GM12878 (cell line): ENCODE measurements around the gene TULP4. TPM values are rescaled to one million over a fixed set of nuclear protein-coding genes. Genes with fewer than 3 reads are reported as not detected.

Source experiments
- CHD1 ChIP-seq: IDR thresholded peaks from 2 replicates; pipeline ENCODE4 v1.6.1; 2012; ENCODE audit warnings: low read depth, low read length, improper control_type of control experiment
- DPF2 ChIP-seq: fragments of 450-650 bp; IDR thresholded peaks from 2 replicates; pipeline ENCODE4 v1.6.1; 2017; ENCODE audit warnings: mild to moderate bottlenecking
- E2F4 ChIP-seq: IDR thresholded peaks from 2 replicates; pipeline ENCODE4 v1.6.1; 2012; ENCODE audit warnings: low read depth, low read length, improper control_type of control experiment
- E4F1 ChIP-seq: fragments of 450-650 bp; IDR thresholded peaks from 2 replicates; pipeline ENCODE4 v1.6.1; 2018; ENCODE audit warnings: borderline replicate concordance, mild to moderate bottlenecking; ENCODE audit not compliant: partially characterized antibody
- EP300 ChIP-seq, 2 experiments: fragments of 150-350 bp in 1 of 2; IDR thresholded peaks; 2 replicates each; pipeline ENCODE4 v1.6.1; 2011 to 2012; ENCODE audit warnings: low read depth in 2 of 2, low read length in 2 of 2, borderline replicate concordance in 1 of 2, improper control_type of control experiment in 1 of 2, inconsistent platforms in 1 of 2; ENCODE audit not compliant: control insufficient read depth in 1 of 2
- ESRRA ChIP-seq: IDR thresholded peaks from 2 replicates; pipeline ENCODE4 v1.6.1; 2012; ENCODE audit warnings: mild to moderate bottlenecking, low read length, improper control_type of control experiment
- ETV6 ChIP-seq, 2 experiments: fragments of 450-650 bp in 1 of 2; IDR thresholded peaks in 1 of 2; conservative IDR thresholded peaks in 1 of 2; 2 replicates each; pipeline ENCODE4 v1.6.1; 2014; ENCODE audit warnings: antibody characterized with exemption in 1 of 2, borderline replicate concordance in 1 of 2, low read depth in 1 of 2, mild to moderate bottlenecking in 1 of 2, moderate library complexity in 1 of 2
- HDAC2 ChIP-seq: fragments of 200-600 bp; sonication (generic); IDR thresholded peaks from 2 replicates; pipeline ENCODE4 v1.6.1; 2017
- HSF1 ChIP-seq: fragments of 150-350 bp; IDR thresholded peaks from 2 replicates; pipeline ENCODE4 v1.6.1; 2014; ENCODE audit warnings: mild to moderate bottlenecking, low read depth, low read length
- KLF5 ChIP-seq: fragments of 450-650 bp; IDR thresholded peaks from 2 replicates; pipeline ENCODE4 v1.6.1; 2014; ENCODE audit warnings: mild to moderate bottlenecking; ENCODE audit not compliant: partially characterized antibody
- MYB ChIP-seq: fragments of 150-350 bp; IDR thresholded peaks from 2 replicates; pipeline ENCODE4 v1.6.1; 2014; ENCODE audit warnings: mild to moderate bottlenecking, low read depth, low read length, borderline replicate concordance
- NFYA ChIP-seq: IDR thresholded peaks from 2 replicates; pipeline ENCODE4 v1.6.1; 2011; ENCODE audit warnings: low read depth, mild to moderate bottlenecking, low read length, improper control_type of control experiment, borderline replicate concordance
- NKRF ChIP-seq: fragments of 450-650 bp; conservative IDR thresholded peaks from 2 replicates; pipeline ENCODE4 v1.6.1; 2017; ENCODE audit warnings: mild to moderate bottlenecking, moderate library complexity
- PAX5 ChIP-seq: IDR thresholded peaks from 2 replicates; pipeline ENCODE4 v1.6.1; 2011; ENCODE audit warnings: low read depth, low read length, borderline replicate concordance
- PAX8 ChIP-seq: fragments of 450-650 bp; IDR thresholded peaks from 2 replicates; pipeline ENCODE4 v1.6.1; 2017; ENCODE audit warnings: mild to moderate bottlenecking, moderate library complexity
- RAD21 ChIP-seq: IDR thresholded peaks from 2 replicates; pipeline ENCODE4 v1.6.1; 2011; ENCODE audit warnings: mild to moderate bottlenecking, low read depth, low read length, moderate library complexity; ENCODE audit not compliant: insufficient read depth
- RCOR1 ChIP-seq: conservative IDR thresholded peaks from 2 replicates; pipeline ENCODE4 v1.6.1; 2012; ENCODE audit warnings: low read depth, low read length, improper control_type of control experiment
- RFX5 ChIP-seq: IDR thresholded peaks from 2 replicates; pipeline ENCODE4 v1.6.1; 2011; ENCODE audit warnings: low read depth, low read length, improper control_type of control experiment
- SKIL ChIP-seq: fragments of 450-650 bp; IDR thresholded peaks from 2 replicates; pipeline ENCODE4 v1.6.1; 2017; ENCODE audit warnings: mild to moderate bottlenecking, low read depth, inconsistent platforms; ENCODE audit not compliant: poor library complexity, severe bottlenecking
- SUPT20H ChIP-seq: IDR thresholded peaks from 2 replicates; pipeline ENCODE4 v1.6.1; 2011; ENCODE audit warnings: low read depth, mild to moderate bottlenecking, low read length, moderate library complexity, borderline replicate concordance; ENCODE audit not compliant: control insufficient read depth
- ZBED1 ChIP-seq: IDR thresholded peaks from 2 replicates; pipeline ENCODE4 v1.6.1; 2016; ENCODE audit warnings: borderline replicate concordance
- ZNF622 ChIP-seq: fragments of 450-650 bp; IDR thresholded peaks from 2 replicates; pipeline ENCODE4 v1.6.1; 2017; ENCODE audit warnings: mild to moderate bottlenecking, inconsistent platforms
- polyA plus RNA-seq, 11 experiments: library from polyadenylated mRNA; depleted of rRNA in 4 of 11; unstranded in 6 of 11; stranded (reverse) in 5 of 11; fragments of >200 nt; fragmentation: Nextera tagmentation in 4 of 11; fragmentation: Illumina TruSeq in 1 of 11; extraction: Ambion mirVana in 4 of 11; extraction: Trizol in 1 of 11; gene quantifications; 1 replicate in 1 of 11; 2 replicates in 10 of 11; pipeline versions ENCODE4 v1.2.1 to v1.2.3, GENCODE V29; 2011 to 2016; ENCODE audit warnings: inconsistent platforms in 2 of 11, missing spikeins in 2 of 11, low read depth in 1 of 11
- total RNA-seq, 4 experiments: library from RNA; depleted of rRNA in 3 of 4; stranded (reverse); fragments of >200 nt in 3 of 4; fragmentation: Illumina TruSeq in 1 of 4; extraction: Trizol in 1 of 4; gene quantifications; 2 replicates each; pipeline versions ENCODE4 v1.2.1 to v1.2.3, GENCODE V29; 2013 to 2021

The TULP4 gene
- total and polyA plus RNA-seq, 10 of the 15 experiments (the other 5 are each of a cell fraction or from before 2014, with no cell fraction given) = 0.73 to 31.8 (median 14.0) TPM

GRCh38 chr6:158290659-158291058, 21.6 kb upstream of the TULP4 start (continued):
- peak; percentile 60 for TF ChIP-seq SKIL
- no peak for TF ChIP-seq ESRRA
- TF ChIP-seq ZNF622 = no peak
- no peak for TF ChIP-seq SUPT20H
- TF ChIP-seq E2F4 = no peak
- 0 out of 2 replicates have a peak, but pooled peaks have one; percentile 32 for TF ChIP-seq PAX5
- no peak for TF ChIP-seq PAX8
- no peak for TF ChIP-seq MYB
- no peak for TF ChIP-seq HDAC2
- no peak for TF ChIP-seq NKRF
- TF ChIP-seq E4F1 = no peak
- no peak for TF ChIP-seq ZBED1
- no peak for TF ChIP-seq RFX5
- TF ChIP-seq RAD21 = no peak
- no peak for TF ChIP-seq CHD1
- TF ChIP-seq RCOR1 = no peak
- TF ChIP-seq DPF2 = peak; percentile 38; the same call in 1 of the 2 replicates
- no peak for TF ChIP-seq NFYA
- no peak for TF ChIP-seq EP300 (IDR thresholded peaks at IDR 0.05; ENCODE audit: borderline replicate concordance in 1 of 2, control insufficient read depth in 1 of 2, low read depth in 2 of 2, low read length in 2 of 2)
- peak in 1 of 2 experiments; percentile 81; a peak in 2 of 4 replicates for TF ChIP-seq ETV6 (conservative IDR thresholded peaks at IDR 0.05 in 1 of 2, IDR thresholded peaks at IDR 0.05 in 1 of 2; ENCODE audit: borderline replicate concordance in 1 of 2, low read depth in 1 of 2)
- TF ChIP-seq HSF1 = no peak
- TF ChIP-seq KLF5 = no peak
